GM12873 (cell line): Measurements from ENCODE around the gene NRXN2.

Experiments
- CTCF ChIP-seq: IDR thresholded peaks from 2 replicates; pipeline ENCODE4 v1.5.1; 2012; ENCODE audit warnings: low read depth, mild to moderate bottlenecking, moderate library complexity, low read length, control low read depth; ENCODE audit not compliant: insufficient read depth; ENCODE audit errors: missing control alignments

The NRXN2 gene

GRCh38 chr11:64762674-64763525, 39.9 kb upstream of the NRXN2 start:
- no peak for TF ChIP-seq CTCF

GRCh38 chr11:64762277-64762673, 39.3 kb upstream of the NRXN2 start:
- TF ChIP-seq CTCF = no peak

- TF ChIP-seq CTCF = no peak
Observed at GRCh38 chr11:64760759-64761420, 37.9 kb upstream of the NRXN2 start.

- TF ChIP-seq CTCF = no peak
Observed at GRCh38 chr11:64759722-64760719, 37.0 kb upstream of the NRXN2 start, which contains the start of gene PYGM. PYGM (minus strand) TSS chr11:64759974; CDS start chr11:64759898, 76 bp downstream.

- no peak for TF ChIP-seq CTCF
Observed at GRCh38 chr11:64759131-64759721, 36.2 kb upstream of the NRXN2 start.

- no peak for TF ChIP-seq CTCF
Observed at GRCh38 chr11:64758330-64759079, 35.5 kb upstream of the NRXN2 start.
